ENCODE data around the gene PLA2G1B.
"Not testable (repeated sequence)": the region's sequence is repeated elsewhere in the genome, so short reads cannot be mapped to it uniquely, and the experiment has no call there.

DNA sequence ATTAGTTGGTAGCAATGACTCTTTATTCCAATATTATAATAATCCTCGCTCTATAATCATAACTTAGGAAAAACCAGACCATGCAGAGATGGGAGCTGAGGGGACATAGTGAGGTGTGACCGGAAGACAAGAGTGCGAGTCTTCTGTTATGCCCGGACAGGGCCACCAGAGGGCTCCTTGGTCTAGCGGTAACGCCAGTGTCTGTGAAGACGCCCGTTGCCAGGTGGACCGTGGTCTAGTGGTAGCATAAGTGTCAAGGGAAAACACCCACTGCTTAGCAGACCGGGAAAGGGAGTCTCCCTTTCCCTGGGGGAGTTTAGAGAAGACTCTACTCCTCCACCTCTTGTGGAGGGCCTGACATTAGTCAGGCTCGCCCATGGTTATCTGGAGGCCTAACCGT, 7.9 kb upstream of the PLA2G1B start:
- TF ChIP-seq EZH2phosphoT487 (conservative IDR thresholded peaks at IDR 0.05; ENCODE audit: low read length), result not testable (repeated sequence)
- TF ChIP-seq, protein P1, sequence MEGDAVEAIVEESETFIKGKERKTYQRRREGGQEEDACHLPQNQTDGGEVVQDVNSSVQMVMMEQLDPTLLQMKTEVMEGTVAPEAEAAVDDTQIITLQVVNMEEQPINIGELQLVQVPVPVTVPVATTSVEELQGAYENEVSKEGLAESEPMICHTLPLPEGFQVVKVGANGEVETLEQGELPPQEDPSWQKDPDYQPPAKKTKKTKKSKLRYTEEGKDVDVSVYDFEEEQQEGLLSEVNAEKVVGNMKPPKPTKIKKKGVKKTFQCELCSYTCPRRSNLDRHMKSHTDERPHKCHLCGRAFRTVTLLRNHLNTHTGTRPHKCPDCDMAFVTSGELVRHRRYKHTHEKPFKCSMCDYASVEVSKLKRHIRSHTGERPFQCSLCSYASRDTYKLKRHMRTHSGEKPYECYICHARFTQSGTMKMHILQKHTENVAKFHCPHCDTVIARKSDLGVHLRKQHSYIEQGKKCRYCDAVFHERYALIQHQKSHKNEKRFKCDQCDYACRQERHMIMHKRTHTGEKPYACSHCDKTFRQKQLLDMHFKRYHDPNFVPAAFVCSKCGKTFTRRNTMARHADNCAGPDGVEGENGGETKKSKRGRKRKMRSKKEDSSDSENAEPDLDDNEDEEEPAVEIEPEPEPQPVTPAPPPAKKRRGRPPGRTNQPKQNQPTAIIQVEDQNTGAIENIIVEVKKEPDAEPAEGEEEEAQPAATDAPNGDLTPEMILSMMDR (IDR thresholded peaks at IDR 0.05; ENCODE audit: insufficient read depth, low read length, poor library complexity, severe bottlenecking), result not testable (repeated sequence)

All from SU-DHL-6 (cell line).